ENCODE measurements around the gene EXOC4.

The EXOC4 gene

DNA sequence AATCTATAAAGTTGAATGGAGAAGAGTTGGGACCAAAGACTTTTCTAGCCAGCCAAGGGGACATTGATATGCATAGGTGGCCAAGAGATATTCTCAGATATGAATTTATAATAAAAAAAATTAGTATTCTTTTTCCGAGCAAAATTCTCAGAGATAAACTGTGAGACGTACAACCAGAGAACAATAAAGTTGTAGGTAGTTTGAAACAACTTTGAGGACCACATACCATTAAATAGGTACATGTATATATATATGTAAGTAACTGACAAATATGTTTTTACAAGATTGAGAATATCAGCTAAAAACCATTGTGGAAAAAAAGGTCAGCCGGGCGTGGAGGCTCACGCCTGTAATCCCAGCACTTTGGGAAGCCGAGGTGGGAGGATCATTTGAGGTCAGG, 56.5 kb downstream of the EXOC4 start:
- TF ChIP-seq, protein P1, sequence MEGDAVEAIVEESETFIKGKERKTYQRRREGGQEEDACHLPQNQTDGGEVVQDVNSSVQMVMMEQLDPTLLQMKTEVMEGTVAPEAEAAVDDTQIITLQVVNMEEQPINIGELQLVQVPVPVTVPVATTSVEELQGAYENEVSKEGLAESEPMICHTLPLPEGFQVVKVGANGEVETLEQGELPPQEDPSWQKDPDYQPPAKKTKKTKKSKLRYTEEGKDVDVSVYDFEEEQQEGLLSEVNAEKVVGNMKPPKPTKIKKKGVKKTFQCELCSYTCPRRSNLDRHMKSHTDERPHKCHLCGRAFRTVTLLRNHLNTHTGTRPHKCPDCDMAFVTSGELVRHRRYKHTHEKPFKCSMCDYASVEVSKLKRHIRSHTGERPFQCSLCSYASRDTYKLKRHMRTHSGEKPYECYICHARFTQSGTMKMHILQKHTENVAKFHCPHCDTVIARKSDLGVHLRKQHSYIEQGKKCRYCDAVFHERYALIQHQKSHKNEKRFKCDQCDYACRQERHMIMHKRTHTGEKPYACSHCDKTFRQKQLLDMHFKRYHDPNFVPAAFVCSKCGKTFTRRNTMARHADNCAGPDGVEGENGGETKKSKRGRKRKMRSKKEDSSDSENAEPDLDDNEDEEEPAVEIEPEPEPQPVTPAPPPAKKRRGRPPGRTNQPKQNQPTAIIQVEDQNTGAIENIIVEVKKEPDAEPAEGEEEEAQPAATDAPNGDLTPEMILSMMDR (IDR thresholded peaks at IDR 0.05; ENCODE audit: unreplicated experiment in 3 of 3), result no peak
- H3K27me3 Mint-ChIP-seq (ENCODE audit: low read depth), result no peaks in the 10 kb centered on the region
- H3K36me3 Mint-ChIP-seq (ENCODE audit: low read depth), result peaks cover 64% of the 10 kb centered on the region
- no peak overlapping the region for H3K4me3 Mint-ChIP-seq
- H3K4me1 Mint-ChIP-seq, result peaks cover 9% of the 10 kb centered on the region
- no peaks in the 10 kb centered on the region for H3K9me3 Mint-ChIP-seq
- H3K27ac Mint-ChIP-seq, result no peak overlapping the region

DNA sequence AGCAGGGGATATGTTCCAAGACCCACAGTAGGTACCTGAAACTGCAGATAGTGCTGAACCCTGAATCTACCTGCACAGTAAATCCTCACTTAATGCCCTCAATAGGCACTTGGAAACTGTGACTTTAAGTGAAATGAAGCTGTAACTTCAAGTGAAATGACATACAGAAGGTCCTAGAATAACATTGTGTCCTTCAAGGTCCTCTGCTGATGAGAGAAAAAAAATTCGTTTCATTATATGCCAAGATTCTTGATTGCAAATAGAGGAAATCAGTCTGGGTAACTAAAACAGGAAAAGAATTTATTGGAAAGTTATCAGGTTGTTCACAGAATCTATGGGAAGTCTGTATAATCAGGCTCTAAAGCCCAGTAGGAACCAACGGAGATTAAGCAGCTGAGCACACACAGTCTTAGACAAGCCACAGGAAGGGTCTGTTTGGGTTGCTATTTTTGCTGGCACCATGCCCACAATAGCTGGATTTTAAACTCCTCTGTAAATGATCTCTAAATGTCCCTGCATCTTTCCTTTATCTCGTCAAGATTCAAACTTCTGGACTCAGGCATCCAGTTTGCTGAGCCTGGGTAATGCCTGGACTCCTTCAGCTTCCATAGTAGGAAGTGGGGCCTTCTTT, 57.5 kb downstream of the EXOC4 start:
- peaks cover 9% of the 10 kb centered on the region for H3K4me1 Mint-ChIP-seq
- H3K9me3 Mint-ChIP-seq, result no peaks in the 10 kb centered on the region
- peaks cover 60% of the 10 kb centered on the region for H3K36me3 Mint-ChIP-seq (ENCODE audit: low read depth)
- TF ChIP-seq, protein P1 (IDR thresholded peaks at IDR 0.05; ENCODE audit: unreplicated experiment in 3 of 3), result no peak
- no peaks in the 10 kb centered on the region for H3K27me3 Mint-ChIP-seq (ENCODE audit: low read depth)
- H3K27ac Mint-ChIP-seq, result peak overlapping the region in 1 of 3 experiments; percentile 37
- H3K4me3 Mint-ChIP-seq, result no peak overlapping the region

DNA sequence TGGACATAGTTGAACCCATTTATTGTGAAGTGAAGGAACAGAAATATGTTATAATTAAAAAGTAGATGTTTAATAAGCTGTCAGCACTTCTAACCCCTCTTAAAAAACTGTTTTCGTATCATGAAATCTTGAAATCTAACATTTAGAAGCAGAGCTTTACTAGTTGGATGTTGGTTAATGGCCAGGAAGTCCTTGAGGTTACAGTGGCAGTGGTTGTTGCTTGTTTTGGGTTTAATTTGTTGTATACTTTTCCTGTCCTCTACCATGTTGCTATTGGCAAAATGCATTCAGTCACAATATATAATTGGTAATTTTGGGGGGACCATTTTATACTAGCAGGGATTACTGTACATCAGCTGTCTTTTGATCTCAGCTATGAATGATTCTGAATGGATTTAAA, 60.7 kb downstream of the EXOC4 start:
- Mint-ChIP-seq H3K27me3 (ENCODE audit: low read depth) (no peaks in the 10 kb centered on the region), H3K9me3 (no peaks in the 10 kb centered on the region), H3K36me3 (ENCODE audit: low read depth) (peaks cover 43% of the 10 kb centered on the region), H3K4me1 (peaks cover 9% of the 10 kb centered on the region), H3K4me3 (no peak overlapping the region), H3K27ac (no peak overlapping the region)
- TF ChIP-seq, protein P1 (IDR thresholded peaks at IDR 0.05; ENCODE audit: unreplicated experiment in 3 of 3), result no peak

DNA sequence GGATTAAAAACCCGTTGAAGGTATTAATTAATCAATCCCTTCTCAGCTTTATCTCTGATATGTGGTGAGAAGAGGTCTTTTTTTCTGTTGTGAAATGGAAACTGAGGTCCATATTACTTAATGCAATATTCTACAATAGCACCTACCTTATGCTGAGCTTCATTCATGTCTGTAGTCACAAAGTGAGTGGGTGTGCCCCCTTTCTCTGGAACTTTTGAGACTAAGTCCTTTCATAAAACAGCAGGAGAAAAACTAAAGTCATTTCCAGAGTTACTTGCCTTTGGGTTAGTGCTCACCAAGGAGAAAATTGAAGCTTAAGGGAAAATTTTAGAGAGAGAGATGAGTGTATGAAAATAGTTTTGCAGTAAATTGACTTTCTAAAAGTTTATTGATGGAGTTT, 61.2 kb downstream of the EXOC4 start:
- peaks cover 41% of the 10 kb centered on the region for H3K36me3 Mint-ChIP-seq (ENCODE audit: low read depth)
- TF ChIP-seq, protein P1 (IDR thresholded peaks at IDR 0.05; ENCODE audit: unreplicated experiment in 3 of 3), result no peak
- no peaks in the 10 kb centered on the region for H3K9me3 Mint-ChIP-seq
- no peaks in the 10 kb centered on the region for H3K27me3 Mint-ChIP-seq (ENCODE audit: low read depth)
- no peak overlapping the region for H3K4me3 Mint-ChIP-seq
- H3K27ac Mint-ChIP-seq, result no peak overlapping the region
- H3K4me1 Mint-ChIP-seq, result peaks cover 9% of the 10 kb centered on the region

DNA sequence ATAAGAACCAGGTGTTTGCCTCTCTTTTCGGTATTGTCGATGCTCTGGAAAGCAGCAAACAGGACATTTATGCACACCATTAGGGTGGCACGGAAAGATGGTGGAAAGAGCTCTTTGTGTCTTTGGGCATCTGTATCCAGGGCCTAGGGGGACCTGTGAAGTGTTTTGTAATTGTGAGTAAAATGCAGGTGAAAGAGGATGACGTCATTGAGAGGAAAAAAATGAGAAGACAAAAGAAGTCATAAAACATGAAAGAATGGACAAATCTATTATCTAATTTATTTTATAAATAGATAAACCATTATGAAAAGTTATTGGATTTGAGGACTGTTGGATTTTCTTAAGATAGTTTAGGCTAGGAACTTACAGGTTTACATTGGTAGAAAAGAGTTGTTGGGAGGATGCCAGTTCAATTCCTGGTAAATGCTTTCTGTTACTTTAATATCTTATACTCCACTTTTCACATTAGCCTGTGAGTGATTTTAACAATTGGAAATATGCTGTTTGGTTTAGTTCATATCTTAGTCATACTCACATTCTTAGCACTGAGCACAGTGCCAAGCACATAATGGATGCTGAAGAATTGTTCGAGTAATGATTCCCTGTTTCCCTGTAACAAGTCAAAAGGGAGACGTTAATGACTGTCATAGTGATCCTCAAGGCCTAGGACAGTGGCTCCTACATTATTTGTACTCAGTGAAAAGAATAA, 62.6 kb downstream of the EXOC4 start:
- Mint-ChIP-seq H3K27me3 (ENCODE audit: low read depth) (no peaks in the 10 kb centered on the region), H3K27ac (no peak overlapping the region), H3K4me3 (no peak overlapping the region), H3K9me3 (peaks cover 2% of the 10 kb centered on the region), H3K36me3 (ENCODE audit: low read depth) (peaks cover 46% of the 10 kb centered on the region), H3K4me1 (peaks cover 3% of the 10 kb centered on the region)
- TF ChIP-seq, protein P1 (IDR thresholded peaks at IDR 0.05; ENCODE audit: unreplicated experiment in 3 of 3), result no peak

DNA sequence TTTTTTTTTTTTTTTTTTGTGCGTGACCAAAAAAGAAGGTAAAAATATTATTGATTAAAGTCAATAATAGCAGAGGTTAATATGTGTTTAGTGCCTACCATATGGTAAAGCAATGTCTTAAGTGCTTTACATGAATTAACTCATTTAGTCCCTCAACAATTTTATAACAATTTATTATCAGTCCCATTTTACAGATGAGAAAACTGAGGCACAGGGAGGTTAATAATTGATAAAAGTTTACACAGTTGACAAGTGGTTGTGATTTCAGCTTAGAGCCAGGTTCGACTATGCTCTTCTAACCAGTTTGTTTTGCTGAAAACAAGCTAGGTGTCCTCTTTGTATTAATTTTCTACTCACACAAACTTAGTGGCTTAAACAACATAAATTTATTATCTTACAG, 67.0 kb downstream of the EXOC4 start:
- Mint-ChIP-seq H3K4me3 (no peak overlapping the region), H3K4me1 (no peaks in the 10 kb centered on the region), H3K27me3 (ENCODE audit: low read depth) (no peaks in the 10 kb centered on the region), H3K9me3 (peaks cover 36% of the 10 kb centered on the region), H3K27ac (no peak overlapping the region), H3K36me3 (ENCODE audit: low read depth) (peaks cover 75% of the 10 kb centered on the region)
- TF ChIP-seq, protein P1 (IDR thresholded peaks at IDR 0.05; ENCODE audit: unreplicated experiment in 3 of 3), result no peak

All from nephron (organoid).